RPMI8226 (cell line): Measurements from ENCODE around the gene KRT9.
A peak's percentile ranks its signal among the peaks of the same experiment; 100 is the strongest.

ENCODE experiments used
- DNase-seq: peaks from one replicate; pipeline ENCODE4 v3.0.0-alpha.2; 2015

KRT9 gene

DNA sequence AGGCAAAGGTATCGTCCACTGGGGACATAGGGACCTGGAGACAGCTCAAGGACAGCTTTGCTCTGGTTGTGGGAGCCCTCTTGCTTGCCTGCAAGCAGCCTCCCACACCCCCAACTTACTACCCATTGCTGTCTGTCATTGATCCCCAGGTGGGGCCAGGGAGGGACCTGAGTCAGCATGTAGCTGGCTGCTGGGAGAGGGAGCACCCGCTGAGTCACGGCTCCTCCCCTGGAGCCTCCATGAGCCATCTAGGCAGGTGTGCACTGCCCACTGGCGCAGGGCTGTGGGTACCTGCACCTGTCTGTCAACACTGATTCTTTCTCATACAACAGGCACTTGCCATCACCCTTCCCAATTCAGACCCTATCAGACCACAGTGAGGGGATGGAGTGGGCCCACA, 4.9 kb upstream of the KRT9 start:
- peak; percentile 79 for DNase-seq

DNA sequence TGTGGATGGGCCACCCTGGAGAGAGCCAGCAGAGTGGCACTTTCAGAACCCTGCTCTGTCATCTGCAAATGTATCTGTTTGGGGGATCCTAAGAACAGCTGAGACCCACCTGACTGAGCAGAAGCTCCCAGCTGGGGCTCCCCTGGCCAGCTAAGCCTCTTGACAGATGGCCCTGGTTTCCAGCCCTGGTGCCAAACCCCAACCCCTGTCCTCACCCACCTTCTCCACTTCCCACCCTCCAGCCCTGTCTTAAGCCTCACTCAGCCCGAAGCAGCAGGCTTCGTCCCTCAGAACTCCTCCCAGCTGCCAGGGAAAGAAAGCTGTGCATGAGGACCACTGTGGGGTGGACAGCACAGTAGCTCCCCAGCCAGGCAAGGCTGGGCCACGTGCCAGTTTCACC, 3.5 kb upstream of the KRT9 start:
- DNase-seq, result no peak

DNA sequence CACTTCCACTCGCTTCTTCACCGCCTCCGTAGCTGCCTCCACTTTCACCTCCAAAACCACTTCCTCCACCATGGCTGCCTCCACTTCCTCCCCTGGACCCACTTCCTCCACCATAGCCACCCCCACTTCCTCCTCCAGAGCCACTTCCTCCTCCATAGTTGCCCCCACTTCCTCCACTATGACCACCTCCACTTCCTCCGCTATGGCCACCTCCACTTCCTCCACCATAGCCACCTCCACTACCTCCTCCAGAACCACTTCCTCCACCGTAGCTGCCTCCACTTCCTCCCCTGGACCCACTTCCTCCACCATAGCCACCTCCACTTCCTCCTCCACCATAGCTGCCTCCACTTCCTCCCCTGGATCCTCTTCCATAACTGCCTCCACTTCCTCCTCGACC, 4.5 kb downstream of the KRT9 start:
- DNase-seq, result no peak

DNA sequence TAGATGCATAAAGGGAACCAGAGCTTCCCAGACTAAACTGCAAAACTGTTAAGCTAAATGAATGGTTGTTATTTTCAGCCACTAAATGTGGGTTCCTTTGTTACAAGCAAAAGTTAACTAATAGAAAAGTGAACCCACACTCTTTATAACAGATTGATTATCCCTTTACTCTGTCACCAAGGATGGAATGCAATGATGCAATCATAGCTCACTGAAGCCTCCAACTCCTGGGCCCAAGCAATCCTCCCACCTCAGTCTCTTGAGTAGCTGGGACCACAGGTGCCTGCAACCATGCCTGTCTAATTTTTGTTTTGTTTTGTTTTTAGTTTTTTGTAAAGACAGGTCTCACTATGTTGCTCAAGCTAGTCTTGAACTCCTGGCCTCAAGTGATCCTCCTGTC, 6.5 kb downstream of the KRT9 start:
- DNase-seq, result no peak

DNA sequence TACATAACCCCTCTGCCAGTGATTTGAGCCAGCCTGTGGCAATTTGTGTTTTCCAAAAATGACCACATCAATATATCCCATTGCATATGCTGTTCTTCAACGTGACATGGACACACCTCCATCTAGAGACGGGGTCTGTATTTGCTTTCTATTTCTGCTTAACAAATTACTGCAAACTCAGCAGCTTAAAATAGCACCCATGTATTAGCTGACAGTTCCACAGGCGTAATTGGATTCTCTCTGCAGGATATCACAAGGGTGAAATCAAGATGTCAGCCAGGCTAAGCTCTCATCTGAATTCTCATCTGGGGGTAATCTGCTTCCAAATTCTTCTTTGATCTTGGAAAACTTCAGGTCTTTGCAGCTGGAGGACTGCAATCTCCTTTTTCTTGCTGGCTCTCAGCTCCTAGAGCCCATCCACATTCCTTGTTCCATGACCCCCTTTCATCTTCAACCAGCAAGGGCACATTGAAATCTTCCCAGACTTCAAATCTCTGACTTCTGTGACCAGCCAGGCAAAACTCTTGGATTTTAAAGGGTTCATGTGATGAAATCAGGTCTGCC, 8.2 kb downstream of the KRT9 start:
- DNase-seq, result peak; percentile 72

DNA sequence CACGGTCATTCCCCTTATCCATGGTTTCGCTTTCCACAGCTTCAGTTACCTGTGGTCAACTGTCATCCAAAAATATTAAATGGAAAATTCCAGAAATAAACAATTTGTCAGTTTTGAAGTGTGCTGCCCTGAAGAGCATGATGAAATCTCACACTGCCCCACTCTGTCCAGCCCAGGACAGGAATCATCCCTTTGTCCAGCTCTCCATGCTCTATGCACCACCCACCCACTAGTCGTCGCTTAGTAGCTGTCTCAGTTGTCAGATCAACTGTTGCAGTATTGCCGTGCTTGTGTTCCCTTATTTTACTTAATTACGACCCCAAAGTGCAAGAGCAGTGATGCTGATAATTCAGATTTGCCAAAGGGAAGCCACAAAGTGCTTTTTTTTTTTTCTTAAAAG, 10.3 kb downstream of the KRT9 start:
- no peak for DNase-seq

DNA sequence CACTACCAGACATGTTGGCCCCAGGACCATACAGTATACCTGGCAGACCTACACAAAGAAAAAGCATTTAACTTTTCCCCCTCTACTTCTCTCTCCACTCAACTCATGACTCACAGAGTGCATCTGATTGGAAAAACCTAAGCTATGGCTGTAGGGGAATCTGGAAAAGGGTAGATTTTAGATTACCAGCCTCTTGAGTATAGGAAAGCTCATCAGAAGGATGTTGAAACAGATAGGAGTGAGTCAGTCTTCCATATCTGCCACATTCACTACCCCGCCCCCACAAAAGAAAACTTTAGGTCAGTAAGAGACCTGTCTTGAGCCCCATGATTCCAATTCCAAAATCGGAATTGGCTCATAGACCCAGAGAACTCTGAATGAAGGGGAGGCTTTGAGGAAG, 12.3 kb downstream of the KRT9 start:
- no peak for DNase-seq

DNA sequence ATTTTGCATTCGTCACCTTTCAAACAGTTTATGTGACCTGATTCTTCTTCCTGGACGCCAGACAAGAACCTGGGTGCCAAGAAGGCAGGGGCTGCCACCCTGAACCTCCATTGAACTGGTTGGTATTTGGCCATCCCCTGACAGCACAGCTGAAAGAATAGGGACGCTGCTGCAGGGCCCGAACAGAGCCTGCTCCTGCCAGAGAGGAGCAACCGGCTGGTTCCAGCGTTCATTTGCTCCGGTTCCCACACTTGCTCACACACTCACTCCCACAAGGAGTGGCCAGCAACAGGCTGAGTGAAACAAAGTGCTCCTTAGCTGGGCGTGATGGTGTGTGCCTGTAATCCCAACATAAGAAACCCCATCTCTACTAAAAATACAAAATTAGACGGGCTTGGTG, 14.9 kb downstream of the KRT9 start:
- DNase-seq, result no peak

DNA sequence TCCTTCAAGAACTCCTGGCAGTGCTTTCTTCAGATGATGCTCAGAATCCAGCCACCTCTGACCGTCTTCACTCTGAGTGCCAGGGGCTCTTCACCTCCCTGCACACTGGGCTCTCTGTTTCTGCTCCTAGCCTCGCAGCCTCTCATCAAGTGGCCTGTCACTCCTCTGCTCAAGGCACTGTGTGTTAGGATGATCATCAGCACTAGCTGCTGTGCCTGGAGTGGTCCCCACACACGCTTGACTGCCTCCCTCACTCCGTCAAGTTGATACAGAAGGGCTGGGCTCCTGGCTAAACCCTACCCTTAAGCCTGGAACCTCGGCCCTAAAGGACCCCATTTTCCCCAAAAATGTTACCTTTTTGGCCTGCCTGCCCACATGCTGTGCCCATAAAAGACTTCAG, 15.6 kb downstream of the KRT9 start:
- DNase-seq, result no peak

DNA sequence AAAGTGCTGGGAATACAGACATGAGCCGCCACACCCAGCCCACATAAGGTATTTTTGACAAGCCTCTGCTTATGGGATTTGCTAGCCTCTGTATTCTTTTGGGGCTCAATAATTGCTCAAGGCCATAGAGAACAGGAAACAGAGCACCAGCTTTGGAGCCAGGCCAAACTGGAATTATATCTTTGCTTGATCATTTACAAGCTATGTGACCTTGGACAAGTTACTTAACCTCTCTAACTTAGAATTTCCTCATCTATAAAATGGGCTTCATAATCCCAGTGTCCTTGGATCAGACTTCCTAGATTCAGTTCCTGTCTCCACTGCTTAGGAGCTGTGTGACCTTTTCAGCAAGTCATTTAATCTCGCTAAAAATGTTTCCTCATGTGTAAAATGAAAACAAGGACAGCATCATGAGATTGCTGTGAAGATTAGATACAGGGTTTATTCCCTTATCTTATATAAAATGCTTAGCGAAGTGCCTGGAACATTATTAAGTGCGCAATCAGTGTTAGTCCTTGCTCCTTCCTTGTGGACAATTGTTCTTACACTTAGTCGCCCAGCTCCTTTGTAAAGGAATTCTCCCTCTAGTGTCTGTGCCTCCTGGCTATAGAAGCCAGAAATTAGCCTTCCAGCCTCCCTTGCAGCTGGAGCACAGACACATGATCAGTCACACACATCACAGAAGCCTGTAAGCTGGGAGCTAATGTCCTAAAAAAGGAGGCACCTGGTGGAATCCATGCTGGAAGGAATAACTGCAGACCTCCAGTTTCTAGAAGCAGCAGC, 16.6 kb downstream of the KRT9 start:
- DNase-seq, result no peak

DNA sequence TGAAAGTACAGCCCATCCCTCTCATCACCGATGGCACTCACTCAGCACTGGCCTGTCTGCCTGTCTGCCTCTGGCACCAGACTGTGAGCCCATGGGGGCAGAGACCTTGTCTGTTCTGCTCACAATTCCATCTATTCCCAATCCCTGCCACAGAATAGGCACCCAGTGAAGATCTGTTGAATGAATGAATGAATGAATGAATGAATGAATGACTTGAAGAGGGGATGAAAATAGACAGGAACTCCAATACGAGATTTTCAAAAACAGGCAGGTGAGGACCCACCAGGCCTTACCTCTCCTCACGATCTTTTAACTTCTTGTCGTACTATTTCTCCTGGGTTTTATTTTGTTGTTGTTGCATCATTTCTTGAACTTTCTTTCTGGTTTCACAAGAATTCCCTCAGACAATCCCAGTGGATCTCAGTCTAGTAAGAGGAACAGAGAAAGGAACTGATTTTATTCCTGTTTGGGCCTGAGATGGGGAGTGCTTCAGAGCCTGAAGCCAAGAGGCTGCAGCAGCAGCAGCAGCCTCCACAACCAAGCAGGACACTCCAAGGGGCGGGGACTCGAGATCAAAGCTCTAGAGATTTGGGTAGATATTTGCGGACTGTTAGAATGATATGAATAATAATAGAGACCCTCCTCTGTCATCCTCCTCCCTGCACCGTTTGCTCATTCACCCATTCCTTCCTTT, 17.7 kb downstream of the KRT9 start:
- DNase-seq, result no peak

DNA sequence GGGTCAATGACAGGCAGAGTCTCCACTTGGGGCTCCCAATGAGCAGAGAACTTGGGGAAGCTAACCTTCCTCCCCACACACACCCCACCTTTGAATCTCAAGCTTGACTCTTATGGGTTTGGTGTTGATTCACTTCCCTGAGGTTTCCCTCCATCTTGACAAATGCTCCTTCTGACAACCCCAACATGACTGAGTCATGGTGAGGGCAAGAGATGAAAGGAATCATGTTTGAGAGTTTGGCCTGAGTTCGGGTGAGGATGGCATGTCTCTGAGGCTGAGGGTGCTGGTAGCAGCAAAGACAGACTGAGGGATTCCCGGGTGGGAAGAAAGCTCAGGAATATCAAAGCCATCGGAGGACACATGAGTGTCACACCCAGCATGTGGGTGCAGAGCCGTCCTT, 18.7 kb downstream of the KRT9 start:
- DNase-seq, result no peak

DNA sequence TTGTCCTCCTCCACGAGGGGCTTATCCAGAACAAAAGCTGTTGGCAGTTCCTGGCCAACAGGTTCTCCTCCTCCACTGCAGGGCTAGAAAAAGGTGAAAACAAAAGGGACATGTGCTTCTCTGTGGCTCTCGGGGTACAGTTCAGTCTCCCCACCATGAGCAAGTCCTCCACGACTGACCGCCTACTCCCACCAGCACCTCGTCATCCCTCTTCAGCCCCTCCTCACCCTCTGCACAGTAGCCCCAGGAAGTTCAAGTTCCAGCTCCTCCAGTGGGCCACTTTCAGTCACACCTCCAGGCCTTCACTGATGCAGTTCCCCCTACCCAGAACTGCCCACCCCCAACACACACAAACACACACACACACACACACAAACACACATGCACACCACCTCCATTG, 19.4 kb downstream of the KRT9 start:
- no peak for DNase-seq

DNA sequence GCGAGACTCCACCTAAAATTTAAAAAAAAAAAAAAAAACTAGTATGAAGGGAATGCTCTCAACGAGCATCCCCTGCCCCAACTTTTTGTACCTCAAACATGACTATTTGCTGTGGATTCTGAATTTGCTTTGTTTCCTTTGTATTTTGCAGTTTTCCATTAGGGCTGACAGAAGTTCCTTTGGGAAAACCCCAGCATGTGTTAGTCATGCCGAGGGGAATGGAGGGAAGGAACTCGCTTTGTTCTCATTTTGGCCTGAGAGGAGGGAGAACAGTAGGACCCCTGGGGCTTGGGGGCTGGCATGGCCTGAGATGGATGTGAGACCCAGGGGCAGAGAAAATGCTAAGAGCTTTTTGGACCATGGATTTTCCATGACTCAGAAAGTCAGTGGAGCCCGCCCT, 20.5 kb downstream of the KRT9 start:
- no peak for DNase-seq

DNA sequence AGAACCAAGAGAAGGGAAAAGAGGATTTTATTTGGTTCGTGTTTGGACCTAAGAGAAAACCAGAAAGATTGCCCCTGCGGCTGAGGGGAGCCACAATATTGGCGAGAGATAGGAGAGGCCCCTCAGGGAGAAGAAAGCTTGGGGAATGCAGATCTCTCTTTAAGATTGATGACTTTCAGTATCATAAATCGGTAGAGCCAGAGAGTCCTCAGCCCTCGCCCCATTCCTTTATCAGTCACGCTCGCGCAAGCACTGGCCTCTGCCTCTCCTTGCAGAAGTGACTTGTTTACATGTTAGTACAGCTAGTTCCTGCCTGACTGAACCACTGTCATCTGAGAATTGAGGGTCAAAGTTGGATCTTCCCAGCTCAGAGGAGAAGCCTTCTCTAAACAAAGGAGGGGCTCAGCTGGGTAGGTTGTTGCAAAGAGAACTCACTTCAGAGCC, 22.2 kb downstream of the KRT9 start:
- no peak for DNase-seq

DNA sequence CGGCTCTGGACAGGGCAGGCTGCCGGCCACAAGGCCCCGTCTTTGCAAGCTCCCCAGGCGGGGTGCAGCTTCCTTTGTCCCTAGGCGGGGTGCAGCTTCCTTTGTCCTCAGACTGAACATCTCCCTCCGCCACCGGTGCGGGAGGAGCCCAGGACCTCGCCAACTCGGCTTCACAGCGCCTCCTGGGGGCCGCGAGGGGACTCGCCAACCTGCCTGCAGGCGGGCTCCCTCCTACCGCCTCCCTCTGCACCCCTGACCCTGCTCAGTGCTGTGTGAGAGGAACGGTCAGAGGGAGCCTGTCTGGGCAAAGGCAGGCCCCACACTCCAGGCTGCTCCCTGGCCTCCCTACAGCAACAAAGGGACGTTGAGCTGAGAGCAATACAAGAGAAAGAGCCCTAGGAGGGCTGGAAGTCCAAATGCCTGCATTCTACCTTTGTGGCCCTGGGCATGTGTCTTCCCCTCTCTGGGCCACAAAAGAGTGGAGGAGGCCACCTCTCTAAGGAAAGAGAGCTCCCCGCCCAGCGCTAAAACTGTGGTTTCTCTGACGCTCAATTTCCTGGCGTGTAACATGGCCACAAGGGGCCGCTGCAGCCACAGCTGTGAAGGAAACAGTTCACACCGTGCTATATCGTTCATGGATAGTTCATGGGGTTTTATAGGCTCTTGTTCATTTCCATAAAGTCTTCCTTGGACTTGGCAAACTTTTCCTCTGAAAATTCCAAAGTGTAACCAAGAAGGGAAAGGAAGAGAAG, 22.8 kb downstream of the KRT9 start:
- DNase-seq, result peak; percentile 92

DNA sequence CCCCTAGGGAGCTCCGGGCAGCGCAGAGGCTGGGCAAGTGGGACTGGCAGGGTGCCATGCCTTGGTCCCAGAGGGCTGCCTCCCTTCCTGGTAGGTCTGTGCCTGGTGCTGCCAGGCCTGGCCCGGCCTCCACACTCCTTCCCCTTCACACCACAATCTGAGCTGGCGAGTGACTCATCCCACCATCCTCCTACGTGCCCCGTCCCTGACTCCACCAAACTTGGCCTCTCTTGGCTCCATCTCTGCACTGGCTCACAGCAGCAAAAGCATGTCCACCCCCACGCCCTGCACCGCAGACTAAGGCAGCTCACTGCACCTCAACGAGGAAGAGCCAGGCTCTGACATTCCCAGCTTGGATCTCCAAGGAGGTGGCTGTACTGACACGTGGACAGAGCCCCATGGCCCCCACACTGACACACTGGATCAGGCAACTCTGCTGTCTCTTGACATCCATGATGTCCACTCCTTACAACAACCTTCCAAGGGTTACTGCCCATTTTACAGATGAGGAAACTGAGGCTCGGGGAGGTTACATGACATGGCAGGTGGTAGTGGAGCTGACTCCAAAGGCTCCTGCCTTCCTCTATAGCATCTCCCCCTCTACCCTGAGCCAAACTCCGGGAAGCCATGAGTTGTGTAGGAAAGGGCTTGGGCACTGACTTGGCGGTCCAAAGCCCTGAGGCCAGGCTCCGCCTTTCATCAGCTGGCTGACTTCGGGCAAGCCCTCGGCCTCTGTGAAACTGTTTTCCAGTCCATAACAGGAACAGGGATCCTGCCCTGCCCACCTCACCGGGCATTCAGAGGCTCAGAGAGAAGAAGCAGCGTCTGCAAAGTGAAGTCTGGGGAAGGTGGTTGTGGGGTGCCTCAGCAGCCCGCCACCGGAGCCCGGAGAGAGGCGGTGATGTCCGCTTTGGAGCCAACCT, 23.7 kb downstream of the KRT9 start:
- no peak for DNase-seq

DNA sequence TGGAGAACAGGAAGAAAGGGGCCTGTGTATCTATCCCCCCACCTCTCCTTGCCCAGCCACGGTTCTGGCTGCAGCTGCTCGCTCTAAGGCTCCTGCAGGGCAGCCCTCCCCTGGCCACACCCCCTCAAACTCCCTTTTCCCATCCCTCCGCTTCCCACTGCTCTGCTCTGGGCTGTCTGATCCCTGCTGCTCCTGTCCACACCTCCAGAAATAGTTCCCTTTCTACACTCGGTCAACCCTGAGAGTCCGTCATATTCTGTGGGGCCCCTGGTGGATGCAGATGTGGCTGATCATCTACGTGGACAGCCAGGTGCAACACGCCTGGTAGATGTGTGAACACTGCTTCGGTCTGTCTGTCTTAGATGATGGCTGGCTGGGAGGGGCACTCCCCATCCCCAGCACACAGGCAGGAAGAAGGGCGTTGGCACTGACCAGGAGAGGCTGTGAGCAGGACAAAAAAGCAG, 24.4 kb downstream of the KRT9 start:
- DNase-seq, result no peak

DNA sequence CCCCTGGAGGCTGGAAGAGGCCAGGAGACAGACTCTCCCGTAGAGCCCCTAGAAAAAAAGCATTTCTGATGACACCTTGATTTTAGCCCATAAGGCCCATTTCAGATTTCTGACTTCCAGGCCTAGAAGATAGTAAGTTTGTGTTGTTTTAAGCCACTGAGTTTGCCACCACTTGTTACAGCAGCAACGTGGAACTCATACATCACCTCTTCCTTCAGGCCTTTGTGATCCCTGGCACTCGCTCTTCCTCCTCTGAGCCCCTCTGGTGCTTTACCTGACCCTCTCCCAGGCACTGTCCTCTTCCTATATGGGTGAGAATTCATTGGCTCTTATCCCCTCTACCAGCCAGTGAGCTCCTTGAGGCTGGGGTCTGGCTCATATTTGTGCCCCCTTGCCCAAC, 25.0 kb downstream of the KRT9 start:
- DNase-seq, result no peak

DNA sequence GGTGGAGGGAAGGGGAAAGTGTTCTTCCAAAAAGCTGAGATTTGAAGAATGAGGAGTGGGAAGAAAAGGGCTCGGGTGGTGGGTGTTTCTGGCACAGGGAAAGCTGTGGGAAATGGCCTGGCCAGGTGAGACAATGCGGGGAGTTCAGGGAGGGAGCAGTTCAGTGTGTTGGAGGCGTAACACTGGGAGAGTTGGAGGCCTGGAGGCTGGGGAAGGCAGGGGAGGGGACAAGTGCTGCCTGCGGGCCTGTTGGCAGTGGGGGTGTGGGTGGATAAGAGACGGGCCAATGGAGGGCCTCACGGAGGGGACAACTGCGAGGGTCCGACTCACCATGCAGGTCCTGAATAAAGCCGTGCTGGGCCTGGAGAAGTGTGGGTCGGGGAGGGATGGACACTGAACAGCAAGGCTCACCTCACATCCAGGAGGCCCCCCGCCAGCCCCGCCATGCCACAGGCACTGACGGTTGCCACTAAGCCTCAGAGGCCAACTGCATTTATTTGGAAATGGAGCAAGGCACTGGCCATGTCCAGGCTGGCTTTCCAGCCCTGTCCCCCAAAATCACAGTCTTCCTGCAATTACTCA, 25.9 kb downstream of the KRT9 start:
- no peak for DNase-seq

DNA sequence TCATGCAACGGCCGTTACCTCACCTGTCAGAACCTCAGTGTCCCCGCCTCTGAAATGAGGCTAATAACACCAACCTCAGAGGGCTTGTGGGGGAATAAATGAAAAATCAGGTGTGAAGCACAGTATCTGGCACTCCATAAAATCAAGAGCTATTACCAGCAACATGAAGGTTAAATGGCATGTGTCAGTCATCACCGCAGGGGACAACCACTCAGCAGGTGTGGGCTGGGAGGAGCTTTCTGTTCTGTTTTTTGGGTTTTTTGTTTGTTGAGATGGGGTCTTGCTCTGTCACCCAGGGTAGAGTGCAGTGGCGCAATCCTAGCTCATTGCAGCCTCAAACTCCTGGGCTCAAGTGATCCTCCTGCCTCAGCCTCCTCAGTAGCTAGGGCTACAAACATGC, 26.9 kb downstream of the KRT9 start:
- no peak for DNase-seq

DNA sequence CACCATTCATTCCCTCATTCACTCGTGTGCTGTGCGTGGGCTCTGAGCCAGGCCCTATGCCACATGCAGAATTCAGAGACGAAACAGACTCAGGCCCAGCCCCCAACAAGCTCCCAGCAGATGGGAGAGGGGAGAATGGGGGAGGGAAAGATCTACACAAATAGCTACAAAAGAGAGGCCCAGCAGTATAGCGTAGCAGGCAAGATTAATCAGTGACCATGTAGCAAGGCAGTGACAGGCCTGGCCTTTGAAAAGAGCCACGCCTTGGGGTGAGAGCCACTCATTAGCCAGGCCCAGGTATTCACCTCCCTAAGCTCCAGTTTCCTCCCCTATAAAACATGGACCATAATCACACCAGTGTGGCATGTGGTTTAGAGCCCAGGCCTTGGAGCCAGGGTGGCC, 27.4 kb downstream of the KRT9 start:
- no peak for DNase-seq
